ENCODE data around the gene CFAP20DC. TPM values are rescaled to one million over a fixed set of nuclear protein-coding genes. Genes with fewer than 3 reads are reported as not detected.

CFAP20DC gene
- total and polyA plus RNA-seq, 2 of the 4 experiments (the other 2 are of a cell fraction) = 1.2 to 1.6 TPM

DNA sequence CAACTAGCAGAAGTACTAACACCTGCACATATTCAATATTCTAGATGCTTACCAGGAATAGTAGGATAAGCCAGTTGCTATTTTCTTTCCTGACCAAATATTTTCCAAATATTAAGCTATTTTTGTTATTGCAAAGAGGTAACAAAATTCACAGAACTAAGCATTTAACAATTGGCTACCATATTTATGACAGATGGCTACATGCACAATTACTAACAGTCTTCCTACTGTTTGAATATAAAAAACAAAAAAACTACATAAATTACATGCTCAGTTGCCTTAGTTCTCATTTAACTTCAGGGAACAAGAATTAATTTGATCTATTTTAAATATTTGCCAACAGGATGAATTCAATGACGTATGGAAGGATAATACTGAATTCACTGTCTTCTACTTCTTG is 36.2 kb downstream of the CFAP20DC start:
- H2AK9ac ChIP-seq (replicated peaks; ENCODE audit: low read depth, low read length, poor library complexity) = no peak overlapping the region
- ATAC-seq (ENCODE audit: low read depth) (no peak), DNase-seq (no peak)
- H3K56ac ChIP-seq (ENCODE audit: extremely low read depth, insufficient read depth, low read length) = no peak overlapping the region
- no peaks in the 10 kb centered on the region for H3K27me3 ChIP-seq (ENCODE audit: control insufficient read depth, insufficient read depth, low read length)
- intact Hi-C loops (cut with micrococcal nuclease) = no loop called here
- WGBS, 2 experiments (ENCODE audit: extremely low coverage in 2 of 2, insufficient read length in 1 of 2) = no CpG with 5 or more reads among the region's 1 CpG
- no peaks in the 10 kb centered on the region for H3K4me1 ChIP-seq (ENCODE audit: control insufficient read depth, insufficient read depth, low read length)
- no peak overlapping the region for H3K18ac ChIP-seq (ENCODE audit: low read depth, low read length)
- H3K4me2 ChIP-seq (ENCODE audit: low read depth, low read length) = no peak overlapping the region
- H2AFZ ChIP-seq (replicated peaks; ENCODE audit: low read length, poor library complexity) = no peak overlapping the region
- no peak overlapping the region for H4K91ac ChIP-seq (ENCODE audit: insufficient read depth, low read depth, low read length)
- H3K4me3 ChIP-seq (ENCODE audit: insufficient read depth, low read depth, low read length) = no peak overlapping the region
- BruUV-seq (replicated peaks) = no TSS peak
- in situ Hi-C loops (cut with MboI; ENCODE audit: low sequenced_read_pairs) = no loop called here
- no peak for TF ChIP-seq RFX5 (IDR thresholded peaks at IDR 0.05; ENCODE audit: low read depth, low read length)
- no peak for TF ChIP-seq FOS (IDR thresholded peaks at IDR 0.05; ENCODE audit: low read depth, low read length)
- TF ChIP-seq MAFK (IDR thresholded peaks at IDR 0.05; ENCODE audit: low read depth, low read length) = no peak
- no peak for TF ChIP-seq SMC3 (IDR thresholded peaks at IDR 0.05; ENCODE audit: low read depth, low read length)
- TF ChIP-seq MAZ (IDR thresholded peaks at IDR 0.05; ENCODE audit: borderline replicate concordance, low read depth, low read length) = no peak
- no peak for TF ChIP-seq NFE2L2 (IDR thresholded peaks at IDR 0.05; ENCODE audit: low read depth, low read length)
- TF ChIP-seq MXI1 (IDR thresholded peaks at IDR 0.05; ENCODE audit: borderline replicate concordance, low read depth, low read length) = no peak
- TF ChIP-seq RAD21 (IDR thresholded peaks at IDR 0.05; ENCODE audit: low read length) = no peak
- no peak for TF ChIP-seq RCOR1 (IDR thresholded peaks at IDR 0.05; ENCODE audit: insufficient replicate concordance, low read length)
- TF ChIP-seq CHD1 (IDR thresholded peaks at IDR 0.05; ENCODE audit: low read depth, low read length) = no peak
- TF ChIP-seq BHLHE40 (IDR thresholded peaks at IDR 0.05; ENCODE audit: low read depth, low read length) = no peak
- TF ChIP-seq, protein P1, sequence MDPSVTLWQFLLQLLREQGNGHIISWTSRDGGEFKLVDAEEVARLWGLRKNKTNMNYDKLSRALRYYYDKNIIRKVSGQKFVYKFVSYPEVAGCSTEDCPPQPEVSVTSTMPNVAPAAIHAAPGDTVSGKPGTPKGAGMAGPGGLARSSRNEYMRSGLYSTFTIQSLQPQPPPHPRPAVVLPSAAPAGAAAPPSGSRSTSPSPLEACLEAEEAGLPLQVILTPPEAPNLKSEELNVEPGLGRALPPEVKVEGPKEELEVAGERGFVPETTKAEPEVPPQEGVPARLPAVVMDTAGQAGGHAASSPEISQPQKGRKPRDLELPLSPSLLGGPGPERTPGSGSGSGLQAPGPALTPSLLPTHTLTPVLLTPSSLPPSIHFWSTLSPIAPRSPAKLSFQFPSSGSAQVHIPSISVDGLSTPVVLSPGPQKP (IDR thresholded peaks at IDR 0.05; ENCODE audit: borderline replicate concordance, low read depth, low read length) = no peak
- no peak for TF ChIP-seq POLR2A (IDR thresholded peaks at IDR 0.05; ENCODE audit: low read depth, low read length)
- TF ChIP-seq, protein P2, sequence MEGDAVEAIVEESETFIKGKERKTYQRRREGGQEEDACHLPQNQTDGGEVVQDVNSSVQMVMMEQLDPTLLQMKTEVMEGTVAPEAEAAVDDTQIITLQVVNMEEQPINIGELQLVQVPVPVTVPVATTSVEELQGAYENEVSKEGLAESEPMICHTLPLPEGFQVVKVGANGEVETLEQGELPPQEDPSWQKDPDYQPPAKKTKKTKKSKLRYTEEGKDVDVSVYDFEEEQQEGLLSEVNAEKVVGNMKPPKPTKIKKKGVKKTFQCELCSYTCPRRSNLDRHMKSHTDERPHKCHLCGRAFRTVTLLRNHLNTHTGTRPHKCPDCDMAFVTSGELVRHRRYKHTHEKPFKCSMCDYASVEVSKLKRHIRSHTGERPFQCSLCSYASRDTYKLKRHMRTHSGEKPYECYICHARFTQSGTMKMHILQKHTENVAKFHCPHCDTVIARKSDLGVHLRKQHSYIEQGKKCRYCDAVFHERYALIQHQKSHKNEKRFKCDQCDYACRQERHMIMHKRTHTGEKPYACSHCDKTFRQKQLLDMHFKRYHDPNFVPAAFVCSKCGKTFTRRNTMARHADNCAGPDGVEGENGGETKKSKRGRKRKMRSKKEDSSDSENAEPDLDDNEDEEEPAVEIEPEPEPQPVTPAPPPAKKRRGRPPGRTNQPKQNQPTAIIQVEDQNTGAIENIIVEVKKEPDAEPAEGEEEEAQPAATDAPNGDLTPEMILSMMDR (conservative IDR thresholded peaks at IDR 0.05; ENCODE audit: low read depth, low read length) = no peak
- TF ChIP-seq CEBPB (IDR thresholded peaks at IDR 0.05; ENCODE audit: low read depth, low read length) = no peak
- H3K14ac ChIP-seq (replicated peaks; ENCODE audit: low read depth, low read length) = no peak overlapping the region
- no peak overlapping the region for H2BK15ac ChIP-seq (ENCODE audit: low read depth, low read length)
- H2AK5ac ChIP-seq (ENCODE audit: low read depth, low read length) = no peak overlapping the region
- ChIA-PET POLR2A (ENCODE audit: unreplicated experiment) (no interaction called here), CTCF (interaction anchor here (0.7 to 1.6 kb wide), 2 partner anchors 13 to 101 kb away, joined by 3 read pairs; no protein-coding TSS in a partner anchor)
- no peak overlapping the region for H3K23ac ChIP-seq (ENCODE audit: low read depth, low read length)
- no peaks in the 10 kb centered on the region for H4K20me1 ChIP-seq (ENCODE audit: insufficient read depth, low read length)
- H3K9ac ChIP-seq (ENCODE audit: low read depth, low read length) = no peak overlapping the region
- no peak overlapping the region for H3K4ac ChIP-seq (ENCODE audit: low read depth, low read length)
- dilution Hi-C loops (cut with HindIII; ENCODE audit: low sequenced_read_pairs, unreplicated experiment) = no loop called here
- no peaks in the 10 kb centered on the region for H3K9me1 ChIP-seq (ENCODE audit: insufficient read depth, low read length)
- no peaks in the 10 kb centered on the region for H3K36me3 ChIP-seq (ENCODE audit: control insufficient read depth, insufficient read depth, low read length)
- H3K27ac ChIP-seq (ENCODE audit: insufficient read depth, low read length) = no peak overlapping the region
- H3K9me3 ChIP-seq (ENCODE audit: control insufficient read depth, insufficient read depth, low read length) = no peaks in the 10 kb centered on the region
- no peak overlapping the region for H4K8ac ChIP-seq (ENCODE audit: low read depth in 2 of 2, low read length in 2 of 2)
- no peak overlapping the region for H2BK120ac ChIP-seq (ENCODE audit: low read depth, low read length)
- no peak overlapping the region for H4K5ac ChIP-seq (ENCODE audit: low read depth, low read length)
- no peak overlapping the region for H2BK20ac ChIP-seq (ENCODE audit: low read depth, low read length)
- H2BK5ac ChIP-seq (ENCODE audit: low read depth, low read length, poor library complexity, severe bottlenecking) = no peak overlapping the region
- no peaks in the 10 kb centered on the region for H3K79me1 ChIP-seq (ENCODE audit: low read depth in 1 of 2, low read length in 2 of 2)
